ENCODE results near the gene EFCAB12.

The EFCAB12 gene

GRCh38 chr3:129356756-129357425, 71.5 kb downstream of the EFCAB12 start:
- H3K27ac ChIP-seq, result no peak overlapping the region
- TF ChIP-seq, protein P1, sequence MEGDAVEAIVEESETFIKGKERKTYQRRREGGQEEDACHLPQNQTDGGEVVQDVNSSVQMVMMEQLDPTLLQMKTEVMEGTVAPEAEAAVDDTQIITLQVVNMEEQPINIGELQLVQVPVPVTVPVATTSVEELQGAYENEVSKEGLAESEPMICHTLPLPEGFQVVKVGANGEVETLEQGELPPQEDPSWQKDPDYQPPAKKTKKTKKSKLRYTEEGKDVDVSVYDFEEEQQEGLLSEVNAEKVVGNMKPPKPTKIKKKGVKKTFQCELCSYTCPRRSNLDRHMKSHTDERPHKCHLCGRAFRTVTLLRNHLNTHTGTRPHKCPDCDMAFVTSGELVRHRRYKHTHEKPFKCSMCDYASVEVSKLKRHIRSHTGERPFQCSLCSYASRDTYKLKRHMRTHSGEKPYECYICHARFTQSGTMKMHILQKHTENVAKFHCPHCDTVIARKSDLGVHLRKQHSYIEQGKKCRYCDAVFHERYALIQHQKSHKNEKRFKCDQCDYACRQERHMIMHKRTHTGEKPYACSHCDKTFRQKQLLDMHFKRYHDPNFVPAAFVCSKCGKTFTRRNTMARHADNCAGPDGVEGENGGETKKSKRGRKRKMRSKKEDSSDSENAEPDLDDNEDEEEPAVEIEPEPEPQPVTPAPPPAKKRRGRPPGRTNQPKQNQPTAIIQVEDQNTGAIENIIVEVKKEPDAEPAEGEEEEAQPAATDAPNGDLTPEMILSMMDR (IDR thresholded peaks at IDR 0.05; ENCODE audit: low read depth, low read length, missing control alignments), result no peak
- H3K27me3 ChIP-seq (replicated peaks), result no peaks in the 10 kb centered on the region
- in situ Hi-C loops (cut with HindIII; ENCODE audit: low pct_ligation_motif_present, low sequenced_read_pairs), result no loop called here
- no peaks in the 10 kb centered on the region for H3K36me3 ChIP-seq (replicated peaks)
- no peak overlapping the region for H3K4me3 ChIP-seq (ENCODE audit: low read depth, low read length)
- no peak for DNase-seq

- Histone ChIP-seq H3K27me3 (replicated peaks) (no peaks in the 10 kb centered on the region), H3K36me3 (replicated peaks) (no peaks in the 10 kb centered on the region), H3K27ac (no peak overlapping the region), H3K4me3 (ENCODE audit: low read depth, low read length) (no peak overlapping the region)
- TF ChIP-seq, protein P1 (IDR thresholded peaks at IDR 0.05; ENCODE audit: low read depth, low read length, missing control alignments), result no peak
- DNase-seq, result no peak
- in situ Hi-C loops (cut with HindIII; ENCODE audit: low pct_ligation_motif_present, low sequenced_read_pairs), result no loop called here
These were observed 74.9 kb downstream of the EFCAB12 start for GRCh38 chr3:129353589-129353941.

DNA sequence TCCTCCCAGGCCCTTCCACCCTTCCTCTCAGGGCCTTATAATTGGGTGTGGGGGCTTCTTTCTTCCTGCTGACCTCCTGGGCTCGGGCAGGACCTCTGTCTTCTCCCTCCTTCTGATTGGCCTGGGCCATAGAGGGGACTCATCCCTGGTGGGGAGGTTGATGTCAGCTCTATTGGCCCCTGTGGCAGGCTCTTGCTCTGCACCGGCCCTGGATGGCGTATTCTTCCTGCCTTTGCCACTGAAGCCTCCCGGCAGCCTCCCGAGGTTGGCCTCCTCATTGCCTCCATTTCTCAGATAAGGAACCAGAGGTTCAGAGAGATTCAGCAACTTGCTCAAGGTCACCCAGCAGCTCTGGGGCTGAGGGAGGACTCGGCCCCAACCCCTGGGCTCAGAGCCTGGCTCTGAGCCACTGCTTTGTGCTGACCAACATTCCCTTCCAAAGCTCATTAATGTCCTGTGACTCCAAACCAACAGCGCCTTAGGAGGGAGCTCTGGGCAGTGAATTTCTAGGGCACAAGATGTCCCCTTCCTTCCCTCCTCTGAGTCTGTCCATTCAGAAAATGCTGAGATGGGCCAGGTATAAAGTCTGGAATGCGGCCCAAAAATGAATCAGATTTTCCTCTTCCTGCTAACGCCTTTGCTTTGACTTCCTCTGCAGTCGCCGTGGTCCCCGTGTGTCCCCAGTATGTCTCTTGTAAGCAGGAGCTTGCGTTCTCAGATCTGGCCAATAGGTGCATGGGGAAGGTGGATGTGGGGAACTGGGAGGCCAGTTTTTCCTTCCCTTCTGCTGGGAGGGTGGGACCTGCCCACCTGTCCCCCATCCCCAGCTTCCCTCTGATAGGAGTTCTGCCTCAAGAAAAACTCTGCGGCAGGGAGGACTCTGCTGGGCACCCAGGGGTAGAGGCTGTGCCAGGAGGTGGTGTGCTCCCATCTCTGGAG, 75.5 kb downstream of the EFCAB12 start:
- DNase-seq, result no peak
- Histone ChIP-seq H3K27ac (no peak overlapping the region), H3K27me3 (replicated peaks) (no peaks in the 10 kb centered on the region), H3K36me3 (replicated peaks) (no peaks in the 10 kb centered on the region), H3K4me3 (ENCODE audit: low read depth, low read length) (no peak overlapping the region)
- TF ChIP-seq, protein P1 (IDR thresholded peaks at IDR 0.05; ENCODE audit: low read depth, low read length, missing control alignments), result no peak
- in situ Hi-C loops (cut with HindIII; ENCODE audit: low pct_ligation_motif_present, low sequenced_read_pairs), result no loop called here

DNA sequence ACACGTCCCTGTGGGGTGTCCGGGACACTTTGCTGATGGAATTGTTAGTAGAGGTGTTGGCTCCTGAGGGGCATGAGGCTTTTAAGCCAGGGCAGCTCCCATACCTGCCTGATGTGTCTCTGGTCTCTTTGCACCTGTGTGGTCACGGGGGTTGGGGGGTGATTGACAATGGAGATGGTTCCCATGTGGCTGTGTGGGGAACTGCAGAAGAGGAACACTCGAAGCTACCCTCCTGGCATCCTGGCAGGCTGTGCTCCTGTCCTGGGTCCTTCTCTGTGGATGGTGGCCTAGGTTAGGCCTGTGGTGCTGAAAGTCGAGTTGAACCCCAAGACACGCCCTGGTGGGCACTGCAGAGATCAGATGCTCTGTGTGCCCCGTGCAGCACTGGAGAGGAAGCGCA, 76.4 kb downstream of the EFCAB12 start:
- H3K27me3 ChIP-seq (replicated peaks), result no peaks in the 10 kb centered on the region
- TF ChIP-seq, protein P1 (IDR thresholded peaks at IDR 0.05; ENCODE audit: low read depth, low read length, missing control alignments), result peak; percentile 50
- no peak overlapping the region for H3K4me3 ChIP-seq (ENCODE audit: low read depth, low read length)
- no peak for DNase-seq
- in situ Hi-C loops (cut with HindIII; ENCODE audit: low pct_ligation_motif_present, low sequenced_read_pairs), result no loop called here
- no peaks in the 10 kb centered on the region for H3K36me3 ChIP-seq (replicated peaks)
- no peak overlapping the region for H3K27ac ChIP-seq

Measured in brain microvascular endothelial cell (primary cell).